Activated CD8-positive, alpha-beta memory T cell treated with anti-CD3 and anti-CD28 coated beads, Interleukin-2, amount 50 U/mL, for 24 hours (primary cell): ENCODE data around the gene ZNF396.

Source experiments
- DNase-seq: peaks from one replicate; pipeline ENCODE4 v3.0.0-alpha.2; 2020; ENCODE audit errors: extremely low read depth

Gene ZNF396

GRCh38 chr18:35335866-35336265, 41.3 kb downstream of the ZNF396 start:
- no peak for DNase-seq

GRCh38 chr18:35334821-35335220, 42.3 kb downstream of the ZNF396 start:
- DNase-seq: no peak

DNA sequence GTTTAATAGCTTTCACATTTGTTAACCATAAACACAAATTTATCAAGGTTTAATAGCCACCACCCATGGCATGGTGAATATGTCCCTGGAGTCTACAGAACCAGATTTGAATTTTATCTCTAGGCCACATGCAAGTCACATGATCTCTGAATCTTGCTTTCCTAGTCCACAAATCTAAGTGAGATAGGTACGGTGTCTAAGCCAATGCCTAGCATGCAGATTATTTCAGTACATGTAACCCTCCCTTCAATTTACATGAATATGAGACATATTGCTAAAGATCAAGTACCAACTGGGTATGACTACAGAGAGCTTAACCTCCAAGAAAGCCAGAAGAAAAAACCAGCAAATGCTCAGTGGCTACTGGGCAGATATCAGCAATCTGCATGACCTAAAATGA, 42.9 kb downstream of the ZNF396 start:
- no peak for DNase-seq

GRCh38 chr18:35331367-35332087, 45.6 kb downstream of the ZNF396 start:
- DNase-seq: no peak

GRCh38 chr18:35328868-35329267, 48.3 kb downstream of the ZNF396 start:
- DNase-seq: no peak

- no peak for DNase-seq
Measured at GRCh38 chr18:35326695-35327387, 50.3 kb downstream of the ZNF396 start.

DNA sequence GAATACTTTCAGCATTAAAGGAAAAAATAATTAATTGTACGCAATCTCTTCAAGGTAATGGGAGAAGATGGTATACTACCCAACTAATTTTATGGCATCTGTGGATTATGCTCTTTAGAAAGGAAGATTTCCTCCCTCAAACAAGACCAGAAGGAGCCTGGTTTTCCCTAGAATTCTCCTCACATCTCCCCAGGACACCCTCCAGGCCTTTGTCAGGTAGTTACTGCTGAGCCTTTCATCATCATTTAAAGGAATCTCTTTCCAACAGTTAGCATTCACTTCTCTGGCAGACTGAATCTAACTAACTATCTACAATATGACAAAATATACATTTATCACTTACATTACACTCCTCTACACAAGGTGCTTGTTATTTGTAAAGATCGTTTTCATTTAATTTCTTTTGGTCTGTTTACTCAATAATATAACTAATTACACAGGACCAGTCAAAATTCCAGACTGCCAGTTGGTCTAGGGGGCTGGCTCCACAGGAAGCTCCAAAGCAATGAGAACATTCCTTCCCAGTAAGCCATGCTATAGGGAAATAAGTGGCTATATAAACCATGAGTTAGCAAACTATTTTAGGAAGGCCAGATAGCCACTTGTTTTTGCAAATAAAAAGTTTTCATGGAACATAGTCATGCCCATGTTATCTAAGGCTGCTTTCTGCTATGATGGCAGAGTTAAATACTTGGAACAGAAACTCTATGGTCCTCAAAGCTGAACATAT, 52.0 kb downstream of the ZNF396 start:
- no peak for DNase-seq

- no peak for DNase-seq
Measured at GRCh38 chr18:35322486-35323458, 54.4 kb downstream of the ZNF396 start.
